Measurements from ENCODE around the gene RPA1.

DNA sequence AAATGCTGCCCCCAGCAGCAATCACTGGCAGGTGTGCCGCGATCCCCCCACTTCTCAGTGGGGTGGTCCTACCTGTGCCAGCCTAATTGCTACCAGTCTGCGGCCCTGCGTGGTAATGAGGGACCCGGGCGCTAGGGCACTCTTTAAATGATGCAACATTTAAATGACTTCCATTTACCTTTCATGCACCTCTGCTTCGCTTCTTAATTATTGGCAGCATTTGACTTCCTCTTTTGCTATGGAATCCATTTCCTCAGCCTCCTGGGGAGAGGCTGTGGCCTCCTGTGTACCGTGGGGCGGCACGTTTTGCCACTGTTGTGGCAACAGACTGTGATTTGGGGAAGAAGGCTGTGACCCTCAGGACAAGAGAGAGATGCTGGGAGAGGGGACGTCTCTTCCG is 86.1 kb downstream of the RPA1 start:
- TF ChIP-seq, protein P1, sequence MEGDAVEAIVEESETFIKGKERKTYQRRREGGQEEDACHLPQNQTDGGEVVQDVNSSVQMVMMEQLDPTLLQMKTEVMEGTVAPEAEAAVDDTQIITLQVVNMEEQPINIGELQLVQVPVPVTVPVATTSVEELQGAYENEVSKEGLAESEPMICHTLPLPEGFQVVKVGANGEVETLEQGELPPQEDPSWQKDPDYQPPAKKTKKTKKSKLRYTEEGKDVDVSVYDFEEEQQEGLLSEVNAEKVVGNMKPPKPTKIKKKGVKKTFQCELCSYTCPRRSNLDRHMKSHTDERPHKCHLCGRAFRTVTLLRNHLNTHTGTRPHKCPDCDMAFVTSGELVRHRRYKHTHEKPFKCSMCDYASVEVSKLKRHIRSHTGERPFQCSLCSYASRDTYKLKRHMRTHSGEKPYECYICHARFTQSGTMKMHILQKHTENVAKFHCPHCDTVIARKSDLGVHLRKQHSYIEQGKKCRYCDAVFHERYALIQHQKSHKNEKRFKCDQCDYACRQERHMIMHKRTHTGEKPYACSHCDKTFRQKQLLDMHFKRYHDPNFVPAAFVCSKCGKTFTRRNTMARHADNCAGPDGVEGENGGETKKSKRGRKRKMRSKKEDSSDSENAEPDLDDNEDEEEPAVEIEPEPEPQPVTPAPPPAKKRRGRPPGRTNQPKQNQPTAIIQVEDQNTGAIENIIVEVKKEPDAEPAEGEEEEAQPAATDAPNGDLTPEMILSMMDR (conservative IDR thresholded peaks at IDR 0.05; ENCODE audit: low read depth, low read length) = no peak
- TF ChIP-seq EZH2 (IDR thresholded peaks at IDR 0.05; ENCODE audit: low read length, unreplicated experiment) (no peak), EZH2phosphoT487 (IDR thresholded peaks at IDR 0.05; ENCODE audit: borderline replicate concordance, low read length) (no peak)

Data from PC-3 (cell line).